ENCODE data around the gene MEDAG. TPM values are rescaled to one million over a fixed set of nuclear protein-coding genes. Genes with fewer than 3 reads are reported as not detected.
A peak's percentile ranks its signal among the peaks of the same experiment; 100 is the strongest.

The MEDAG gene
- polyA plus RNA-seq (ENCODE audit: insufficient read length in 4 of 4) = 10 to 100 TPM in 1 of 4 donors, 1 to 10 TPM in 2, under 1 TPM in 1; 0.66 to 44.1 (median 2.4) TPM

- no peak for DNase-seq (ENCODE audit: low read depth in 4 of 4, low spot score in 3 of 4)
These were observed at the start of gene MEDAG for GRCh38 chr13:30905932-30906383. MEDAG (plus strand) TSS chr13:30906271; CDS start chr13:30906516, 245 bp downstream.

- DNase-seq (ENCODE audit: low read depth in 4 of 4, low spot score in 3 of 4) = no peak
These were observed 49.1 kb upstream of the MEDAG start for GRCh38 chr13:30857018-30857417.

- DNase-seq (ENCODE audit: low read depth in 4 of 4, low spot score in 3 of 4) = no peak
These were observed 48.4 kb upstream of the MEDAG start for GRCh38 chr13:30857636-30858035.

- no peak for DNase-seq (ENCODE audit: low read depth in 4 of 4, low spot score in 3 of 4)
These were observed 46.7 kb upstream of the MEDAG start for GRCh38 chr13:30859326-30859725.

- DNase-seq (ENCODE audit: low read depth in 4 of 4, low spot score in 3 of 4) = no peak
These were observed 44.9 kb upstream of the MEDAG start for GRCh38 chr13:30861163-30861562.

- no peak for DNase-seq (ENCODE audit: low read depth in 4 of 4, low spot score in 3 of 4)
These were observed 44.1 kb upstream of the MEDAG start for GRCh38 chr13:30861836-30862467.

GRCh38 chr13:30862707-30863106 lies 43.4 kb upstream of the MEDAG start:
- no peak for DNase-seq (ENCODE audit: low read depth in 4 of 4, low spot score in 3 of 4)

- no peak for DNase-seq (ENCODE audit: low read depth in 4 of 4, low spot score in 3 of 4)
These were observed 42.8 kb upstream of the MEDAG start for GRCh38 chr13:30863231-30863630.

GRCh38 chr13:30863796-30864195 lies 42.3 kb upstream of the MEDAG start:
- DNase-seq (ENCODE audit: low read depth in 4 of 4, low spot score in 3 of 4) = no peak

- no peak for DNase-seq (ENCODE audit: low read depth in 4 of 4, low spot score in 3 of 4)
These were observed 41.5 kb upstream of the MEDAG start for GRCh38 chr13:30864433-30865122.

- peak in 1 of 4 donors; percentile 59 for DNase-seq (ENCODE audit: low read depth in 4 of 4, low spot score in 3 of 4)
These were observed 40.7 kb upstream of the MEDAG start for GRCh38 chr13:30865123-30866049.

- DNase-seq (ENCODE audit: low read depth in 4 of 4, low spot score in 3 of 4) = no peak
These were observed 39.4 kb upstream of the MEDAG start for GRCh38 chr13:30866677-30867076.

GRCh38 chr13:30867089-30867669 lies 38.9 kb upstream of the MEDAG start:
- no peak for DNase-seq (ENCODE audit: low read depth in 4 of 4, low spot score in 3 of 4)

GRCh38 chr13:30868799-30869470 lies 37.1 kb upstream of the MEDAG start:
- DNase-seq (ENCODE audit: low read depth in 4 of 4, low spot score in 3 of 4) = no peak

- DNase-seq (ENCODE audit: low read depth in 4 of 4, low spot score in 3 of 4) = no peak
These were observed 36.6 kb upstream of the MEDAG start for GRCh38 chr13:30869491-30869890.

GRCh38 chr13:30870049-30870884 lies 35.8 kb upstream of the MEDAG start:
- DNase-seq (ENCODE audit: low read depth in 4 of 4, low spot score in 3 of 4) = no peak

GRCh38 chr13:30870916-30871587 lies 35.0 kb upstream of the MEDAG start:
- DNase-seq (ENCODE audit: low read depth in 4 of 4, low spot score in 3 of 4) = no peak

GRCh38 chr13:30871588-30872275 lies 34.3 kb upstream of the MEDAG start:
- no peak for DNase-seq (ENCODE audit: low read depth in 4 of 4, low spot score in 3 of 4)

Measured in left renal pelvis (tissue), 4 donors.